ENCODE data around the gene FKBP1A. TPM values are rescaled to one million over a fixed set of nuclear protein-coding genes. Genes with fewer than 3 reads are reported as not detected.

The FKBP1A gene
- total and polyA plus RNA-seq, 9 of the 15 experiments (the other 6 are each of a cell fraction or from before 2014, with no cell fraction given): 48.8 to 502 (median 89.6) TPM

GRCh38 chr20:1334761-1335160 lies 58.1 kb downstream of the FKBP1A start (continued):
- no peak for TF ChIP-seq MXD1 (CRISPR knock-in tag; IDR thresholded peaks at IDR 0.05; ENCODE audit: borderline replicate concordance, poor library complexity, severe bottlenecking)
- TF ChIP-seq CEBPB (tag; IDR thresholded peaks at IDR 0.05): peak; percentile 80
- no peak for TF ChIP-seq USF2 (CRISPR knock-in tag; IDR thresholded peaks at IDR 0.05)
- peak; percentile 36 for TF ChIP-seq CREM (IDR thresholded peaks at IDR 0.05; ENCODE audit: low read depth)
- no peak for TF ChIP-seq ZNF134 (CRISPR knock-in tag; conservative IDR thresholded peaks at IDR 0.05)
- no peak for TF ChIP-seq SRSF1 (IDR thresholded peaks at IDR 0.05; ENCODE audit: low read depth, low read length)
- no peak for TF ChIP-seq ZNF316 (IDR thresholded peaks at IDR 0.05)
- no peak for TF ChIP-seq SMARCC2 (IDR thresholded peaks at IDR 0.05; ENCODE audit: low read depth)
- no peak for TF ChIP-seq ZNF445 (CRISPR knock-in tag; IDR thresholded peaks at IDR 0.05; ENCODE audit: low read depth)
- TF ChIP-seq HNRNPUL1 (IDR thresholded peaks at IDR 0.05; ENCODE audit: low read length): no peak
- TF ChIP-seq SNIP1 (IDR thresholded peaks at IDR 0.05; ENCODE audit: low read depth): no peak
- TF ChIP-seq NR3C1 (CRISPR knock-in tag; IDR thresholded peaks at IDR 0.05): no peak
- no peak for TF ChIP-seq L3MBTL2 (IDR thresholded peaks at IDR 0.05)
- no peak for TF ChIP-seq WHSC1 (IDR thresholded peaks at IDR 0.05; ENCODE audit: low read length)
- TF ChIP-seq ZBTB5 (IDR thresholded peaks at IDR 0.05): no peak
- no peak for TF ChIP-seq HOXB6 (CRISPR knock-in tag; IDR thresholded peaks at IDR 0.05; ENCODE audit: borderline replicate concordance)
- TF ChIP-seq TRIM24 (IDR thresholded peaks at IDR 0.05): no peak
- peak; percentile 3 to 39 (median 36); a peak in 2 of 6 replicates for TF ChIP-seq CTCF (IDR thresholded peaks at IDR 0.05 in 2 of 3, conservative IDR thresholded peaks at IDR 0.05 in 1 of 3; ENCODE audit: insufficient read depth in 2 of 3, low read depth in 1 of 3, low read length in 3 of 3)

Measured in K562 (cell line).